Left kidney (tissue), 2 donors: ENCODE results near the gene FBRSL1. TPM values are rescaled to one million over a fixed set of nuclear protein-coding genes. Genes with fewer than 3 reads are reported as not detected.

Experiments used
- DNase-seq: peaks from one replicate; pipeline ENCODE4 v3.0.0-alpha.2; 2013
- polyA plus RNA-seq: library from polyadenylated mRNA; unstranded; fragments of 120-200 nt; gene quantifications from one replicate; pipeline ENCODE4 v1.2.1, GENCODE V29; 2013; ENCODE audit not compliant: insufficient read length

Gene FBRSL1
- polyA plus RNA-seq, 1 donor, result 57.7 TPM

GRCh38 chr12:132484183-132484890 is 5.6 kb upstream of the FBRSL1 start:
- DNase-seq, result no peak

GRCh38 chr12:132484891-132485441 is 5.0 kb upstream of the FBRSL1 start:
- no peak for DNase-seq

- DNase-seq, result no peak
Measured at GRCh38 chr12:132485619-132486018, 4.3 kb upstream of the FBRSL1 start.

- DNase-seq, result no peak
Measured at GRCh38 chr12:132486168-132486567, 3.8 kb upstream of the FBRSL1 start.

- DNase-seq, result no peak
Measured at GRCh38 chr12:132486576-132486975, 3.4 kb upstream of the FBRSL1 start.

GRCh38 chr12:132487311-132487741 is 2.6 kb upstream of the FBRSL1 start:
- no peak for DNase-seq

GRCh38 chr12:132488127-132489077 is 1.5 kb upstream of the FBRSL1 start:
- no peak for DNase-seq

- DNase-seq, result no peak
Measured at GRCh38 chr12:132489078-132489601, 811 bp upstream of the FBRSL1 start.

- no peak for DNase-seq
Measured at GRCh38 chr12:132490422-132491137, 629 bp downstream of the FBRSL1 start.

- DNase-seq, result no peak
Measured at GRCh38 chr12:132491138-132491663, 1.2 kb downstream of the FBRSL1 start.

- DNase-seq, result no peak
Measured at GRCh38 chr12:132491761-132492378, 1.9 kb downstream of the FBRSL1 start.

- DNase-seq, result no peak
Measured at GRCh38 chr12:132492522-132492921, 2.6 kb downstream of the FBRSL1 start.

- DNase-seq, result no peak
Measured at GRCh38 chr12:132492951-132493350, 3.0 kb downstream of the FBRSL1 start.

- no peak for DNase-seq
Measured at GRCh38 chr12:132493482-132494178, 3.7 kb downstream of the FBRSL1 start.

- no peak for DNase-seq
Measured at GRCh38 chr12:132494294-132495164, 4.6 kb downstream of the FBRSL1 start.

- no peak for DNase-seq
Measured at GRCh38 chr12:132495165-132495544, 5.2 kb downstream of the FBRSL1 start.

- no peak for DNase-seq
Measured at GRCh38 chr12:132495629-132496357, 5.8 kb downstream of the FBRSL1 start.

- no peak for DNase-seq
Measured at GRCh38 chr12:132496358-132496669, 6.4 kb downstream of the FBRSL1 start.

GRCh38 chr12:132496710-132497109 is 6.8 kb downstream of the FBRSL1 start:
- no peak for DNase-seq
